HEK293 (cell line): ENCODE data around the gene RTN1.

ENCODE experiments used
- GLI2 ChIP-seq: fragments of 450-650 bp; formaldehyde crosslinking; IDR thresholded peaks from 2 replicates; pipeline ENCODE4; 2017; ENCODE audit warnings: missing biosample characterization, missing genetic modification characterization, low read depth, borderline replicate concordance
- GLIS1 ChIP-seq: fragments of 450-650 bp; formaldehyde crosslinking; IDR thresholded peaks from 2 replicates; pipeline ENCODE4 v1.5.1; 2016; ENCODE audit warnings: missing biosample characterization, missing genetic modification characterization
- KLF10 ChIP-seq: fragments of 450-650 bp; IDR thresholded peaks from 2 replicates; pipeline ENCODE4 v1.5.1; 2018; ENCODE audit warnings: missing biosample characterization, mild to moderate bottlenecking, missing genetic modification characterization
- MYNN ChIP-seq: fragments of 450-650 bp; formaldehyde crosslinking; IDR thresholded peaks from 2 replicates; pipeline ENCODE4 v1.5.1; 2016; ENCODE audit warnings: missing biosample characterization, missing genetic modification characterization, borderline replicate concordance
- MZF1 ChIP-seq: fragments of 450-650 bp; formaldehyde crosslinking; IDR thresholded peaks from 2 replicates; pipeline ENCODE4 v1.5.1; 2017; ENCODE audit warnings: missing biosample characterization, missing genetic modification characterization, borderline replicate concordance
- RBAK ChIP-seq: fragments of 450-650 bp; formaldehyde crosslinking; IDR thresholded peaks from 2 replicates; pipeline ENCODE4 v1.5.1; 2016; ENCODE audit warnings: missing biosample characterization, missing genetic modification characterization
- REPIN1 ChIP-seq: fragments of 450-650 bp; formaldehyde crosslinking; IDR thresholded peaks from 2 replicates; pipeline ENCODE4 v1.5.1; 2017; ENCODE audit warnings: missing biosample characterization, missing genetic modification characterization, low read depth
- YY2 ChIP-seq: fragments of 450-650 bp; formaldehyde crosslinking; IDR thresholded peaks from 2 replicates; pipeline ENCODE4 v1.5.1; 2016; ENCODE audit warnings: missing biosample characterization, missing genetic modification characterization
- ZBTB11 ChIP-seq: fragments of 450-650 bp; formaldehyde crosslinking; conservative IDR thresholded peaks from 2 replicates; pipeline ENCODE4 v1.5.1; 2016; ENCODE audit warnings: low read depth, missing biosample characterization, missing genetic modification characterization
- ZBTB17 ChIP-seq: fragments of 450-650 bp; formaldehyde crosslinking; IDR thresholded peaks from 2 replicates; pipeline ENCODE4 v1.5.1; 2016; ENCODE audit warnings: missing biosample characterization, missing genetic modification characterization
- ZBTB48 ChIP-seq: fragments of 450-650 bp; formaldehyde crosslinking; IDR thresholded peaks from 2 replicates; pipeline ENCODE4 v1.5.1; 2016; ENCODE audit warnings: missing biosample characterization, missing genetic modification characterization
- ZNF112 ChIP-seq: fragments of 450-650 bp; formaldehyde crosslinking; IDR thresholded peaks from 2 replicates; pipeline ENCODE4 v1.5.0; 2017; ENCODE audit warnings: missing biosample characterization, missing genetic modification characterization
- ZNF114 ChIP-seq: fragments of 450-650 bp; formaldehyde crosslinking; IDR thresholded peaks from 2 replicates; pipeline ENCODE4 v1.5.0; 2017; ENCODE audit warnings: missing biosample characterization, missing genetic modification characterization
- ZNF18 ChIP-seq: fragments of 450-650 bp; formaldehyde crosslinking; IDR thresholded peaks from 2 replicates; pipeline ENCODE4 v1.5.1; 2016; ENCODE audit warnings: missing biosample characterization, missing genetic modification characterization
- ZNF184 ChIP-seq: fragments of 450-650 bp; IDR thresholded peaks from 2 replicates; pipeline ENCODE4 v1.5.1; 2018; ENCODE audit warnings: missing biosample characterization, mild to moderate bottlenecking, missing genetic modification characterization
- ZNF19 ChIP-seq: fragments of 450-650 bp; formaldehyde crosslinking; IDR thresholded peaks from 2 replicates; pipeline ENCODE4; 2016; ENCODE audit warnings: missing biosample characterization, missing genetic modification characterization, low read depth
- ZNF223 ChIP-seq: fragments of 450-650 bp; formaldehyde crosslinking; IDR thresholded peaks from 2 replicates; pipeline ENCODE4 v1.5.1; 2016; ENCODE audit warnings: missing biosample characterization, missing genetic modification characterization
- ZNF23 ChIP-seq: fragments of 450-650 bp; formaldehyde crosslinking; IDR thresholded peaks from 2 replicates; pipeline ENCODE4 v1.5.1; 2016; ENCODE audit warnings: missing biosample characterization, missing genetic modification characterization, borderline replicate concordance
- ZNF292 ChIP-seq: fragments of 450-650 bp; formaldehyde crosslinking; IDR thresholded peaks from 2 replicates; pipeline ENCODE4 v1.5.1; 2016; ENCODE audit warnings: low read depth, missing biosample characterization, missing genetic modification characterization, borderline replicate concordance
- ZNF37A ChIP-seq: fragments of 450-650 bp; IDR thresholded peaks from 2 replicates; pipeline ENCODE4 v1.5.1; 2018; ENCODE audit warnings: missing biosample characterization, missing genetic modification characterization
- ZNF501 ChIP-seq: fragments of 450-650 bp; formaldehyde crosslinking; IDR thresholded peaks from 2 replicates; pipeline ENCODE4 v1.5.1; 2016; ENCODE audit warnings: missing biosample characterization, missing genetic modification characterization
- ZNF521 ChIP-seq: fragments of 450-650 bp; formaldehyde crosslinking; IDR thresholded peaks from 2 replicates; pipeline ENCODE4 v1.5.1; 2017; ENCODE audit warnings: missing biosample characterization, mild to moderate bottlenecking, missing genetic modification characterization
- ZNF555 ChIP-seq: fragments of 450-650 bp; formaldehyde crosslinking; conservative IDR thresholded peaks from 2 replicates; pipeline ENCODE4 v1.5.1; 2017; ENCODE audit warnings: missing biosample characterization, mild to moderate bottlenecking, missing genetic modification characterization, inconsistent platforms
- ZNF561 ChIP-seq: fragments of 450-650 bp; IDR thresholded peaks from 2 replicates; pipeline ENCODE4 v1.5.1; 2018; ENCODE audit warnings: missing biosample characterization, missing genetic modification characterization, borderline replicate concordance
- ZNF664 ChIP-seq: fragments of 450-650 bp; formaldehyde crosslinking; IDR thresholded peaks from 2 replicates; pipeline ENCODE4 v1.5.1; 2016; ENCODE audit warnings: missing biosample characterization, missing genetic modification characterization
- ZSCAN18 ChIP-seq: fragments of 450-650 bp; formaldehyde crosslinking; IDR thresholded peaks from 2 replicates; pipeline ENCODE4 v1.5.1; 2016; ENCODE audit warnings: missing biosample characterization, missing genetic modification characterization
- TF ChIP-seq, protein P1 (sequence below): fragments of 450-650 bp; formaldehyde crosslinking; IDR thresholded peaks from 2 replicates; pipeline ENCODE4 v1.5.1; 2016; ENCODE audit warnings: missing biosample characterization, missing genetic modification characterization
- TF ChIP-seq, protein P2 (sequence below): fragments of 450-650 bp; formaldehyde crosslinking; IDR thresholded peaks from 2 replicates; pipeline ENCODE4 v1.5.1; 2016; ENCODE audit warnings: missing biosample characterization, missing genetic modification characterization

Gene RTN1

DNA sequence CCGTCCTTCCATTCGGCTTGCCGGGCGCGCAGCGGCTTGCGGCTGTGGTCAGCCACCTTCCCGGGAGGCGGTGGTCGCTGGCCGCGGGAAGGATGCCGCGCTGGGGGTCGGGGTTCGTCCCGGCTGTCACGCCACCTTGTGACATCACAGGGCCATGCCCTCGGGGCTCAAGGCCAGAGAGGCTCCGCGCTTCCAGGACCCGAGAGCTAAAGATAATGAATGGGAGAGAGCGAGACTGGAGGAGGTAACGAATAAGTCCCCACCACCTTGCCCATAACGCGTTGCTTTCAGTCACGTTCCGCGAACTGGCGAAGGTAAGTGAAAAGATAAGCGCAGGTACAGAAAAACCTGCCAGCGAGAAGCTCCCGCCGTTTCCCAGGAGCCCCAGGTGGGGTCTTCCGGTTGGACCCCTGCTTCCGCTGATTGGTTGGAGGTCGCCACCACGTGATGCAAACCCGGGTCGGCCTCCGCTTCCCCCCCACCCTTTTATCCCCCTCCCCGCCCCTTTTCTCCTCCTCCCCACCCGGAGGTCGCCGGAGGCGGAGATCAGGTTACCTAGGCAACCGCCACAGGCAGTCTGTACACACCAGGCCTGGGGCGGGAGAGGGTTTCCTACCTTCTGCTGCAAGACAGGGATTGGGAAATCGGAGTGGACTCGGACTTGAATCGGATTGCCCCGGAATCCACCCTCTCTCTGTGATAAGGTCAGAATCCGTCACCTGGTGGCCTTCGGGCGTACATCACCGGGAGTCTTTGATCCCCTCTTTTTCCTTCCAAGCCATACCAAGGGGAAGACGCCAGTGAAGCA lies 49.2 kb upstream of the RTN1 start, which contains the start of gene LRRC9 (continued):
- TF ChIP-seq ZBTB48 (tag by site-specific recombination) (no peak), ZNF664 (tag by site-specific recombination) (no peak), ZNF555 (tag by site-specific recombination) (no peak), MZF1 (tag by site-specific recombination) (peak; percentile 67; the same call in 1 of the 2 replicates), ZNF18 (no peak), RBAK (no peak), ZNF114 (tag by site-specific recombination) (no peak), ZBTB17 (tag by site-specific recombination) (peak; percentile 9; the same call in 1 of the 2 replicates), ZNF292 (tag by site-specific recombination) (no peak), YY2 (no peak), ZSCAN18 (tag by site-specific recombination) (no peak), KLF10 (tag by site-specific recombination) (no peak), ZNF19 (tag by site-specific recombination) (no peak), ZNF23 (tag by site-specific recombination) (no peak), ZNF112 (tag by site-specific recombination) (no peak), GLIS1 (tag by site-specific recombination) (peak; percentile 63), ZNF223 (tag by site-specific recombination) (no peak), ZNF184 (no peak), MYNN (tag by site-specific recombination) (no peak), ZNF521 (tag by site-specific recombination) (no peak), ZNF501 (tag by site-specific recombination) (no peak), GLI2 (tag by site-specific recombination) (no peak), ZNF37A (tag by site-specific recombination) (no peak), REPIN1 (tag by site-specific recombination) (no peak), ZNF561 (no peak), ZBTB11 (tag by site-specific recombination) (no peak; the same call in 1 of the 2 replicates)
- TF ChIP-seq, protein P1, sequence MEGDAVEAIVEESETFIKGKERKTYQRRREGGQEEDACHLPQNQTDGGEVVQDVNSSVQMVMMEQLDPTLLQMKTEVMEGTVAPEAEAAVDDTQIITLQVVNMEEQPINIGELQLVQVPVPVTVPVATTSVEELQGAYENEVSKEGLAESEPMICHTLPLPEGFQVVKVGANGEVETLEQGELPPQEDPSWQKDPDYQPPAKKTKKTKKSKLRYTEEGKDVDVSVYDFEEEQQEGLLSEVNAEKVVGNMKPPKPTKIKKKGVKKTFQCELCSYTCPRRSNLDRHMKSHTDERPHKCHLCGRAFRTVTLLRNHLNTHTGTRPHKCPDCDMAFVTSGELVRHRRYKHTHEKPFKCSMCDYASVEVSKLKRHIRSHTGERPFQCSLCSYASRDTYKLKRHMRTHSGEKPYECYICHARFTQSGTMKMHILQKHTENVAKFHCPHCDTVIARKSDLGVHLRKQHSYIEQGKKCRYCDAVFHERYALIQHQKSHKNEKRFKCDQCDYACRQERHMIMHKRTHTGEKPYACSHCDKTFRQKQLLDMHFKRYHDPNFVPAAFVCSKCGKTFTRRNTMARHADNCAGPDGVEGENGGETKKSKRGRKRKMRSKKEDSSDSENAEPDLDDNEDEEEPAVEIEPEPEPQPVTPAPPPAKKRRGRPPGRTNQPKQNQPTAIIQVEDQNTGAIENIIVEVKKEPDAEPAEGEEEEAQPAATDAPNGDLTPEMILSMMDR (tag by site-specific recombination), result peak; percentile 34; the same call in 1 of the 2 replicates
- TF ChIP-seq, protein P2, sequence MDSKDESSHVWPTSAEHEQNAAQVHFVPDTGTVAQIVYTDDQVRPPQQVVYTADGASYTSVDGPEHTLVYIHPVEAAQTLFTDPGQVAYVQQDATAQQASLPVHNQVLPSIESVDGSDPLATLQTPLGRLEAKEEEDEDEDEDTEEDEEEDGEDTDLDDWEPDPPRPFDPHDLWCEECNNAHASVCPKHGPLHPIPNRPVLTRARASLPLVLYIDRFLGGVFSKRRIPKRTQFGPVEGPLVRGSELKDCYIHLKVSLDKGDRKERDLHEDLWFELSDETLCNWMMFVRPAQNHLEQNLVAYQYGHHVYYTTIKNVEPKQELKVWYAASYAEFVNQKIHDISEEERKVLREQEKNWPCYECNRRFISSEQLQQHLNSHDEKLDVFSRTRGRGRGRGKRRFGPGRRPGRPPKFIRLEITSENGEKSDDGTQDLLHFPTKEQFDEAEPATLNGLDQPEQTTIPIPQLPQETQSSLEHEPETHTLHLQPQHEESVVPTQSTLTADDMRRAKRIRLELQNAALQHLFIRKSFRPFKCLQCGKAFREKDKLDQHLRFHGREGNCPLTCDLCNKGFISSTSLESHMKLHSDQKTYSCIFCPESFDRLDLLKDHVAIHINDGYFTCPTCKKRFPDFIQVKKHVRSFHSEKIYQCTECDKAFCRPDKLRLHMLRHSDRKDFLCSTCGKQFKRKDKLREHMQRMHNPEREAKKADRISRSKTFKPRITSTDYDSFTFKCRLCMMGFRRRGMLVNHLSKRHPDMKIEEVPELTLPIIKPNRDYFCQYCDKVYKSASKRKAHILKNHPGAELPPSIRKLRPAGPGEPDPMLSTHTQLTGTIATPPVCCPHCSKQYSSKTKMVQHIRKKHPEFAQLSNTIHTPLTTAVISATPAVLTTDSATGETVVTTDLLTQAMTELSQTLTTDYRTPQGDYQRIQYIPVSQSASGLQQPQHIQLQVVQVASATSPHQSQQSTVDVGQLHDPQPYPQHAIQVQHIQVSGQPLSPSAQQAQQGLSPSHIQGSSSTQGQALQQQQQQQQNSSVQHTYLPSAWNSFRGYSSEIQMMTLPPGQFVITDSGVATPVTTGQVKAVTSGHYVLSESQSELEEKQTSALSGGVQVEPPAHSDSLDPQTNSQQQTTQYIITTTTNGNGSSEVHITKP (tag by site-specific recombination), result no peak; the same call in 1 of the 2 replicates
